ENCODE results near the gene GLI3. TPM values are rescaled to one million over a fixed set of nuclear protein-coding genes. Genes with fewer than 3 reads are reported as not detected.

Gene GLI3
- total RNA-seq, 1 donor from 2014 or later = not detected

DNA sequence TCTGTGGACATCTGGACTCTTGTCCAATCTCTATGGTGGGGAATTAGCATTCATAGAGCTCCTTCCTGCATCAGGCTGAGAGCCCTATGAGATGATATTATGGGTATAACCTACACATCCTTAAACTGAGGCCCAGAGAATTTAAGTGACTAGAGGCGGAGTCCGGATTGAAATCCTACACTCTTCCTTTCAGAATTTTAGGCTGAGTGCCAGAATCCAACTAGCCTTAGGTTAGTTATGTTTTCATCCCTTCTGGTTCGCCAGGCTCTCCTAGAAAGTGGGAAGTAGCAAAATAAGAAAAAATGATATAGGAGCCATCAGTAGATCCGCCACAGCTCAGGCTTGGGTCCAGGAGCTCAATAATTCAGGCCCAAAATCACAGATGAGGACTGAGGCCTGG lies 212.5 kb downstream of the GLI3 start:
- no peak overlapping the region for H3K4me3 Mint-ChIP-seq
- no peak for DNase-seq (ENCODE audit: low spot score)
- H3K9me3 Mint-ChIP-seq = no peaks in the 10 kb centered on the region
- no peaks in the 10 kb centered on the region for H3K36me3 Mint-ChIP-seq (ENCODE audit: low read depth)
- H3K27me3 Mint-ChIP-seq (ENCODE audit: insufficient read depth) = no peaks in the 10 kb centered on the region
- intact Hi-C loops (cut with micrococcal nuclease) = no loop called here
- no peak overlapping the region for H3K27ac Mint-ChIP-seq
- no peaks in the 10 kb centered on the region for H3K4me1 Mint-ChIP-seq (ENCODE audit: low read depth)

- H3K4me3 Mint-ChIP-seq = no peak overlapping the region
- intact Hi-C loops (cut with micrococcal nuclease) = no loop called here
- H3K9me3 Mint-ChIP-seq = no peaks in the 10 kb centered on the region
- H3K36me3 Mint-ChIP-seq (ENCODE audit: low read depth) = no peaks in the 10 kb centered on the region
- H3K27me3 Mint-ChIP-seq (ENCODE audit: insufficient read depth) = no peaks in the 10 kb centered on the region
- DNase-seq (ENCODE audit: low spot score) = no peak
- no peaks in the 10 kb centered on the region for H3K4me1 Mint-ChIP-seq (ENCODE audit: low read depth)
- H3K27ac Mint-ChIP-seq = no peak overlapping the region
Measured at GRCh38 chr7:42023262-42023661, 213.7 kb downstream of the GLI3 start.

- Mint-ChIP-seq H3K4me1 (ENCODE audit: low read depth) (no peaks in the 10 kb centered on the region), H3K27me3 (ENCODE audit: insufficient read depth) (no peaks in the 10 kb centered on the region)
- intact Hi-C loops (cut with micrococcal nuclease) = no loop called here
Measured at GRCh38 chr7:42022791-42023190, 214.2 kb downstream of the GLI3 start.

DNA sequence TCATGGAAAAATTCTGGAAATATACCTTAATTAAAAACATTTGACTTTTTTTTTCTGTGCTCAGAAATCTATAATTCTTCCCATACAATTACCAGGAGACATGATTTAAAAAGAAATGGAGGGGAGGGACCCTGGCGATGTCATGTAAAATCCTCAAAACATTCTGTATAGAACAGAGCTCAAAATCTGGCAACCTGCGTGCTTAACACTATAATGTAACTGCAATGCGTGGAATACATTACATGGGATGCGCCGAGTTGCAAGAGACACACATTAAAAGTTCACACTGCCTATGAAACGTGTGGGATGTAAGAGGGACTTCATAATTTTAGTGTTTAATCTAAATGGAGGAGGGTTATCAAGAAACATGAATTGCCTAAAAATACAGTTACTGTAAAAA lies 215.0 kb downstream of the GLI3 start:
- Mint-ChIP-seq H3K36me3 (ENCODE audit: low read depth) (no peaks in the 10 kb centered on the region), H3K27me3 (ENCODE audit: insufficient read depth) (no peaks in the 10 kb centered on the region), H3K27ac (no peak overlapping the region), H3K9me3 (no peaks in the 10 kb centered on the region), H3K4me3 (no peak overlapping the region), H3K4me1 (ENCODE audit: low read depth) (no peaks in the 10 kb centered on the region)
- DNase-seq (ENCODE audit: low spot score) = no peak
- intact Hi-C loops (cut with micrococcal nuclease) = no loop called here

More at GRCh38 chr7:42022791-42023190, 214.2 kb downstream of the GLI3 start:
- H3K27ac Mint-ChIP-seq = no peak overlapping the region
- H3K36me3 Mint-ChIP-seq (ENCODE audit: low read depth) = no peaks in the 10 kb centered on the region
- no peaks in the 10 kb centered on the region for H3K9me3 Mint-ChIP-seq
- DNase-seq (ENCODE audit: low spot score) = no peak
- H3K4me3 Mint-ChIP-seq = no peak overlapping the region

GRCh38 chr7:42021631-42022030 lies 215.4 kb downstream of the GLI3 start:
- H3K27me3 Mint-ChIP-seq (ENCODE audit: insufficient read depth) = no peaks in the 10 kb centered on the region
- no peak for DNase-seq (ENCODE audit: low spot score)
- H3K9me3 Mint-ChIP-seq = no peaks in the 10 kb centered on the region
- H3K4me1 Mint-ChIP-seq (ENCODE audit: low read depth) = no peaks in the 10 kb centered on the region
- intact Hi-C loops (cut with micrococcal nuclease) = no loop called here
- H3K36me3 Mint-ChIP-seq (ENCODE audit: low read depth) = no peaks in the 10 kb centered on the region
- no peak overlapping the region for H3K4me3 Mint-ChIP-seq
- H3K27ac Mint-ChIP-seq = no peak overlapping the region

DNA sequence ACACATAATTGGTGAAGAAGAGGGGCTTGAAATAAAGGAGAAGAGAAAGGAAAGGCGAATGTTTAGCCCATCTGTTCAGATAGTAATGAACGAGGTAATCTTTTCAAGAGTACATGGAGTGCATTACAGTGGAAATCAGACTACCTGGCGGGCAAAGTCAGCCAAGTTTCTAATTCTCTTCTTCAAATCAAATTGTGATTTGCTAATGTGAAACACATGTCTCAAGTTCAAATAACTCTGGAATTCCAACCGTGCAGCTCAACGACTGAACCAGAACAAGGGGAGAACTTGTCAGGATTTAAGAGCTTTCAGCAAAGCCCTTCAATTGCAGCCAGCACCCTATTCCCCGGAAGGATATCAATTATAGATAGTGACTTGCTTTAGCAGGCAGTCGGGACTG lies 216.9 kb downstream of the GLI3 start:
- H3K27me3 Mint-ChIP-seq (ENCODE audit: insufficient read depth) = no peaks in the 10 kb centered on the region
- no peak overlapping the region for H3K27ac Mint-ChIP-seq
- intact Hi-C loops (cut with micrococcal nuclease) = no loop called here
- H3K4me1 Mint-ChIP-seq (ENCODE audit: low read depth) = no peaks in the 10 kb centered on the region
- no peaks in the 10 kb centered on the region for H3K9me3 Mint-ChIP-seq
- no peaks in the 10 kb centered on the region for H3K36me3 Mint-ChIP-seq (ENCODE audit: low read depth)
- no peak for DNase-seq (ENCODE audit: low spot score)
- no peak overlapping the region for H3K4me3 Mint-ChIP-seq

GRCh38 chr7:42017349-42017986 lies 219.5 kb downstream of the GLI3 start:
- H3K36me3 Mint-ChIP-seq (ENCODE audit: low read depth) = no peaks in the 10 kb centered on the region
- H3K9me3 Mint-ChIP-seq = peaks cover 9% of the 10 kb centered on the region
- H3K27ac Mint-ChIP-seq = no peak overlapping the region
- no peak overlapping the region for H3K4me3 Mint-ChIP-seq
- H3K27me3 Mint-ChIP-seq (ENCODE audit: insufficient read depth) = no peaks in the 10 kb centered on the region
- no peak for DNase-seq (ENCODE audit: low spot score)
- intact Hi-C loops (cut with micrococcal nuclease) = no loop called here
- no peaks in the 10 kb centered on the region for H3K4me1 Mint-ChIP-seq (ENCODE audit: low read depth)

- Mint-ChIP-seq H3K27ac (no peak overlapping the region), H3K4me1 (ENCODE audit: low read depth) (no peaks in the 10 kb centered on the region), H3K4me3 (no peak overlapping the region), H3K27me3 (ENCODE audit: insufficient read depth) (peaks cover 2% of the 10 kb centered on the region), H3K9me3 (peaks cover 9% of the 10 kb centered on the region), H3K36me3 (ENCODE audit: low read depth) (no peaks in the 10 kb centered on the region)
- no peak for DNase-seq (ENCODE audit: low spot score)
- intact Hi-C loops (cut with micrococcal nuclease) = no loop called here
Measured at GRCh38 chr7:42016517-42016916, 220.5 kb downstream of the GLI3 start.

- H3K27me3 Mint-ChIP-seq (ENCODE audit: insufficient read depth) = peaks cover 2% of the 10 kb centered on the region
- H3K36me3 Mint-ChIP-seq (ENCODE audit: low read depth) = no peaks in the 10 kb centered on the region
- H3K27ac Mint-ChIP-seq = no peak overlapping the region
- intact Hi-C loops (cut with micrococcal nuclease) = loop anchor here (1.0 to 2.0 kb wide), 2 partner anchors 861 to 872 kb away; no protein-coding TSS in a partner anchor
- H3K9me3 Mint-ChIP-seq = peaks cover 9% of the 10 kb centered on the region
- H3K4me3 Mint-ChIP-seq = no peak overlapping the region
- no peak for DNase-seq (ENCODE audit: low spot score)
- H3K4me1 Mint-ChIP-seq (ENCODE audit: low read depth) = no peaks in the 10 kb centered on the region
Measured at GRCh38 chr7:42014625-42015618, 222.1 kb downstream of the GLI3 start.

- Mint-ChIP-seq H3K36me3 (ENCODE audit: low read depth) (no peaks in the 10 kb centered on the region), H3K27ac (no peak overlapping the region), H3K9me3 (peaks cover 9% of the 10 kb centered on the region), H3K4me3 (no peak overlapping the region), H3K27me3 (ENCODE audit: insufficient read depth) (peaks cover 2% of the 10 kb centered on the region), H3K4me1 (ENCODE audit: low read depth) (no peaks in the 10 kb centered on the region)
- intact Hi-C loops (cut with micrococcal nuclease) = no loop called here
- DNase-seq (ENCODE audit: low spot score) = no peak
Measured at GRCh38 chr7:42012786-42013360, 224.1 kb downstream of the GLI3 start.

DNA sequence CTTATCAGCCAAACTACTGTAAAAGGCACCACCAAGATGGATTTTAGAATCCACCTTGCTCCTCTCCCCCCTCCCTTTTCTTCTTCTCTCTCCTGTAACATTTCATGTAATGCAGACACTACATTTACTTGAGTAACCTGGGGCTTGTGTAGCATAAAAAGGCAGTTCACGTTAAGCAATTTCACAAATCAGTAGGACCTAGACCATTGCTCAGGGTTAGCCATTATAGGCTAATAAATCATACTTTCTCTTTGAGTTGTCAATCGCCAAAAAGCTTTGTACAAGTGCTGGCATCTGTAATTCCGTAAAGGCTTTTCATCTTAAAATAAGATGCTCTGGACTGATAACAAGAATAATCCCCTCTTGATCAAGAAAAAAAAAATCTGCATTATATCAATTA lies 224.7 kb downstream of the GLI3 start:
- Mint-ChIP-seq H3K36me3 (ENCODE audit: low read depth) (no peaks in the 10 kb centered on the region), H3K4me1 (ENCODE audit: low read depth) (no peaks in the 10 kb centered on the region), H3K27me3 (ENCODE audit: insufficient read depth) (peaks cover 2% of the 10 kb centered on the region), H3K27ac (no peak overlapping the region), H3K4me3 (no peak overlapping the region), H3K9me3 (peaks cover 9% of the 10 kb centered on the region)
- DNase-seq (ENCODE audit: low spot score) = no peak
- intact Hi-C loops (cut with micrococcal nuclease) = no loop called here

DNA sequence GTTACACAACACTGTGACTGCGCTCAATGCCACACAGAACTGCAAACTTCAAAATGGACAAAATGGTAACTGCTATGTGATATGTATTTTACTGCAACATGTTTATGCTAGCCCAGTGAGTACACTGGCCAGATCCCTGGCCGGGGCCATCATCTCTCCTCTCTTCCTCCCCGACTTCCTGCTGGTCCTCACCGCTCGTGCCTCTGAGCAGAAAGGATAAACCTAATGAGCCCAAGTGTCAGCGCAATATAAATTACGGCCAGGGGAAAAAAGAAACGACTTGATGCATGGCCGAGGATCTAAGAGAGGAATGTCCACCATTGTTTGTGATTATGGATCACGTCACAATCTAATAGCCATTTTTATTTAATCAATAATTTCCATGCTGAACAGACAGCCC lies 225.2 kb downstream of the GLI3 start:
- no peak overlapping the region for H3K27ac Mint-ChIP-seq
- no peak for DNase-seq (ENCODE audit: low spot score)
- H3K27me3 Mint-ChIP-seq (ENCODE audit: insufficient read depth) = peaks cover 2% of the 10 kb centered on the region
- intact Hi-C loops (cut with micrococcal nuclease) = no loop called here
- H3K4me3 Mint-ChIP-seq = no peak overlapping the region
- H3K4me1 Mint-ChIP-seq (ENCODE audit: low read depth) = no peaks in the 10 kb centered on the region
- H3K9me3 Mint-ChIP-seq = peaks cover 9% of the 10 kb centered on the region
- H3K36me3 Mint-ChIP-seq (ENCODE audit: low read depth) = no peaks in the 10 kb centered on the region

GRCh38 chr7:42010751-42011150 lies 226.3 kb downstream of the GLI3 start:
- H3K9me3 Mint-ChIP-seq = peaks cover 9% of the 10 kb centered on the region
- H3K27me3 Mint-ChIP-seq (ENCODE audit: insufficient read depth) = peaks cover 2% of the 10 kb centered on the region
- H3K4me3 Mint-ChIP-seq = no peak overlapping the region
- DNase-seq (ENCODE audit: low spot score) = no peak
- H3K36me3 Mint-ChIP-seq (ENCODE audit: low read depth) = no peaks in the 10 kb centered on the region
- no peaks in the 10 kb centered on the region for H3K4me1 Mint-ChIP-seq (ENCODE audit: low read depth)
- no peak overlapping the region for H3K27ac Mint-ChIP-seq
- intact Hi-C loops (cut with micrococcal nuclease) = no loop called here

Measured in activated T-helper 1 cell treated with anti-CD3 and anti-CD28 coated beads, Interleukin-12 subunit alpha, Interleukin-12 subunit beta, Interleukin-2, Interleukin-4 antibody, amounts not matched to agents 30 ng/mL and 10 ng/mL and 1 ng/mL, durations not matched to agents 14 hours and 24 hours and 36 hours (primary cell).